NCI-H345 treated with DMSO at 0.1 percent for 48 hours (cell line): ENCODE measurements around the gene NCAM1.
"Not testable (repeated sequence)": the region's sequence is repeated elsewhere in the genome, so short reads cannot be mapped to it uniquely, and the experiment has no call there.

ENCODE experiments used
- DNase-seq: peaks from one replicate; lab custom pipeline; 2025; ENCODE audit not compliant: unreplicated experiment; lab: John Stamatoyannopoulos, UW

NCAM1 gene

DNA sequence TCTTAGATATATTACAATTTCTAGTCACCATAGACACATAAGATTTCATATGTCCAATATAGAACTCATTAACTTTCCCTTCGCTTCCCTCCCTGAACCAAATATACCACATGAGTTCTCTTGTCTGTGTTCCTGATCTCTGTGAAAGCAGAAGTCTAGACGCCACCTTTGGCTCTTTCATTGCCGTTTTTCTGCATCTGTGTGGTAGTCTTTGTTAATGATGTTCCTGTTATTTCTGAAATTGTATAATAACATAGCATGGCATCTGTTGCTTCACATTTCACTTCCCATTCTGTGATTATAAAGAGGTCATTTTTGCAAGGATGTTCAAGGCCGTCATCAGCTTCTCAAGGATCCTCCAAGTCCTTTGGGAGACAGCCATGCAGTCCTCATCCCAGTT, 58.5 kb downstream of the NCAM1 start:
- DNase-seq = no peak

DNA sequence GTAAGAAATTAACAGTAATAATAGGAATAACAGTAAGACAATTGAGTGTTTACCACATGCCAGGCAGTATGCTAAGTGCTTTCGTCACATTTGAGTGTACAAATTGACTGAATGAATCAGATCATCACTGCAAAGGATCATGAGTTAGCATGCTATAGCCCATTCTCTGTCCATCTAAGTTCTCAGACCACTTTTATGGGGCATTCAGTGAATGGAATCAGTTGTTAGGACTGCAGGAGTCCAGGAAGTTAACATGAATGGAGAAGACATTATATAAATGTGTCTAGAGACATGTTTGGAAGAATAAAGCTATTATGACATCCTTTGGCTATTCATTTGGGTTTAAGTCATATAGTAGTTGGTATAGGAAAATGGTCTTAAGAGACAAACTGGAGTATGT, 59.9 kb downstream of the NCAM1 start:
- no peak for DNase-seq

DNA sequence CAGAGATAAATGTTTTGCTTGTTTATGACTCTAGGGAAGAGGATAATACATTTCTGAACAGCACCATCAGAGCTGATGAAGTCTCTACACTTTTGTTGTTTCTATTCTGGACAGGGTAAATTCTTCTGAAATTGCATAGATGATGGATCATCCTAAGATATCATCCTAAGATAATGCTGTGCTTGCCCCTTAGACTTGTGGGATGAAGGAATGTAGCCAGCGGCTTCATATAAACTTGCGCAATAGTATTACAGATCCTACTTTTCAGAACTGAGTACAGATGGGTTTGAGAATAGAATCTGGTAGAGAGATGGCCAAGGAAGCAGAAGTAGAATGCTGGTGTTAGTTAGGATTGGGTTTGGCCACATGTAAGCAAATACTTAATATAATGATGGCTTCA, 61.0 kb downstream of the NCAM1 start:
- DNase-seq = no peak

DNA sequence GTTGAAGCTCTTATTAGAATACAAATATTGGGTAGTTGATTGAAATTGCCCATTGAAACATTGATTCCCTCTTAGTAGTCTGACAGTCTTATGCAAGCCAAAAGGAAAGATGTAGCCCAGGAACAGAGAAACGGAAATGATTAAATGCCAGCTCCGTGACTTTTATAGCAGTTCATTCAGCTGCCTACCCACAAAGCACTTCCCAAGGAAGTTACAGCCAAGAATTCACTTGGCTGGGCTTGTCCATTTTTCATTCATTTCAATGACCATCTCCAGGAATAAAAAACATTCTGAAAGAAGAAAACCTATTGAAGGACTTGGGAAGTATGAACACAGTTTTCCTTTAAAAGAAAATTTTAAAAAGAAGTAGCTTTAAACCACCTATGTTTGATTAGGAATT, 62.0 kb downstream of the NCAM1 start:
- DNase-seq = no peak

DNA sequence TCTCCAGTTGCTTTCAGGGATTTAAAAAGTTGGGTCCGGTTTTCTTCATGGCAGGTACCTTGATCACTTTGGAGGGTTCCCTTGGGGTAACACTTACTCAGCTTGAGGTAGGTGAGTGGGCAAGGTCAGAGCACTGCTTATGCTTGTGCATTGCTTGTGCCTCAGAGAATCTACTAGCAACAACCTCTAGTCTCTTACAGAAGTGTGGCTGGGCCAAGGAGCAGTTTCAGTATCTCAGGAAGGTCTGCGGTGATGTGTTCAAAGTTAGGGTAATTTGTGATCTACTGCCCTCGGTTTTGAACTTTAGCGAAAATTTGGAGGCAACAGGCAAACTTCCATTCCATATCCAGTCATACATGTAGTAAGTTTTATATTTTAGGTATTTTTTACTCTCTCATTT, 62.8 kb downstream of the NCAM1 start:
- no peak for DNase-seq

DNA sequence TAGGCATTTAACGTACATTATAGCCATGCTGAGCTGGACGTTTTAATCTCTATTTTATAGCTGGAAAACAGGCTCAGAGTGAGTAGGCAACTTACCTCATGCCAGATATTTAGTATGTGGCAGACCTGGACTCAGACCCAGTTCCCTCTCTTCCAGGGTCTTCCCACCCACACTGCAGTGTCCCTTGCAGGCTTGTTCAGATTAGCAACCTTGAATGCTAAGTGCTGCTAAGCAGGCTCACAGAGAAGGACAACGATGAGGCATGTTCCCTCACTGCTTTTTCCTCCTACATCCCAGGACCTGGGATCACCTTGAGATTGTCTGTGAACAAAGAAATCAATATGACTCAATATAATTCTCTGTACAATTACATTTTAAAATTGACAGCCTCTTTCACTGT, 65.6 kb downstream of the NCAM1 start:
- no peak for DNase-seq

DNA sequence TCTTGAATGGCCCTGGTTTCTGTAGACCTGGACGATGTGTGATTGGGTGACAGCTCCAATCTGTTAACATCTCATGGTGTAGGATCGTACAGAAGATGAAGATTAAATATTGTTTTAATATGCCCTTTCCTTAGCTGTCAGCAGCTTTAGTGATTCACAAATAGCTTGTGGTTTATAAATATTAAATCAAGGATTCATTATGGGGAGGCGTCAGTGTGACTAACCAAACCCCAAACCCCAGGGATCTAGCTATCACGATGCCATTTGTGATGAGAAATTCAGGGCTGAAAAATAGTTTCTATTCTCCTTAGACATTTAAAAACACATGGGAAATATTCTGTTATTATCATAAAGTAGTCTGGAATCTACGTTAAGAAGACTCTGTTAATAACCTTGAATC, 73.4 kb downstream of the NCAM1 start:
- no peak for DNase-seq

DNA sequence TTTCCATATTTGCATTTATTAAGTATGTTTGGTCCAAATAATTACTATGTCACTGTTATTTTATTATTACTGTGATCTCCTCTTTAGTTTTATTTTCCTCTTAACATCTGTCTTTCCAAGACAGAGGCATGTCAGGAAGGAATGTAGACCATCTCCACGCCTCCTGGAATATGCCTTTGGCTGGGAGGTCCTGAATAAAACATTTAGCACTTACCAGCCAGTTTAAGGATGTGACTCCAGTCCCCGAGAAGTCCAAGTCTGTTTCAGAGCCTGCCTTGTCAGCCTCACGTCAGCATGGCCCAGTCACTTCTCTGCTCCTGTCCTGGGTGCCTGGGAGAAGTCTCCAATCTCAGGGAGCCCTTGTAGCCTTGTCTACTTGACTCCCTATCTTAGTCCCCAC, 74.5 kb downstream of the NCAM1 start:
- DNase-seq = no peak

DNA sequence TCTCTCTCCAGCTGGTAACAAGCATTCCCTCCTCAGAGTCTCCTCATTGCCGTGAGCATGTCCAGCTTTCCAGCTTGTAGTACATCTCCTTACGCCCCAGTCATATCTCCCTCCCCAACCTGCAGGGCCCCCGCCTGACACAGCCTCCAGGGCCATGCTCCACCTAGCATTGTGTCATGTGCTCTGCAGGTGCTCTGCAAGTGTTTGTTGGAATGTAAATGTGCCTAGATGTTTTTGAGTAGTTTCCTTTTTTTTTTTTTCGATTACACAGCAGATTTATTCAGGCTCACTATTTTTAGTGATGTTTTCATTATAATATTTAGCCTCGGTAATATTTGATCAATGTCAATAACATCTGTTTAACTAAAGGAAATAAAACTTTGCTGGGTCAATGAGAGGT, 82.5 kb downstream of the NCAM1 start:
- DNase-seq = no peak

DNA sequence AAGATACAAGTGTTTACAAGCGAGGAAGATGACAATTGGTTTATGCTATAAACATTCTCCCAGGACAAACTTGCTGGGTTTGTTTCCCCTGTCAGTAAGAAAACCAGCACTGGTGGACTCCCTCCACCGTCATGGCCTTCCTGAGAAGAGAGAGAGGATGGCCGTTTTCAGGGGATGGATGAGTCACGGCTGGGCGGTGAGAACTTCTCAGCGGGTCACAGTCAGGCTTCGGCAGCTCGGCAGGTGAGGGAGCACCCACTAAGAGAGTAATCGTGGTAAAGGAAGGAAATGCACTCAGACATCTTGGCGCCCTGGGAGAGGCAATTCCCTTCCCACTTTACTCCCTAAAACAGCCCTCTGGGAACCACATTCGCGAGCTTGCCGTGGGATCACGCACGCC, 83.9 kb downstream of the NCAM1 start:
- no peak for DNase-seq

DNA sequence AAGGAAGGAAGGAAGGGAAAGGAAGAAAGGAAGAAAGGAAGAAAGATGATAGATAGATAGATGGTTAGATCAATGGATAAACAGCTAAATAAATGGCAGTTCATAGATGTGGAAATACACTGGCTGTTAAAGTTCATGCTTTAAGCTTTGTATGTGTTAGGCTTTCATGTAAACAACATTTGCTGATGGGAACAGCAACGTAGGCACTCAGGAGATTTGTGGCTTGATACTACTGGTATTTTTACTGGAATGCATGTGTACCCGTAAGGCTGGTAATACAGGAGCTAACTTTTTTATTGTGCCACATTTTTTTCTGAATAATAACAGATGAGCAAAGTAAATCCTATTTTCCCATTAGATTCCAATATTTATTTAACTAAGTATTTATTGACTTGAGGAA, 85.6 kb downstream of the NCAM1 start:
- no peak for DNase-seq

DNA sequence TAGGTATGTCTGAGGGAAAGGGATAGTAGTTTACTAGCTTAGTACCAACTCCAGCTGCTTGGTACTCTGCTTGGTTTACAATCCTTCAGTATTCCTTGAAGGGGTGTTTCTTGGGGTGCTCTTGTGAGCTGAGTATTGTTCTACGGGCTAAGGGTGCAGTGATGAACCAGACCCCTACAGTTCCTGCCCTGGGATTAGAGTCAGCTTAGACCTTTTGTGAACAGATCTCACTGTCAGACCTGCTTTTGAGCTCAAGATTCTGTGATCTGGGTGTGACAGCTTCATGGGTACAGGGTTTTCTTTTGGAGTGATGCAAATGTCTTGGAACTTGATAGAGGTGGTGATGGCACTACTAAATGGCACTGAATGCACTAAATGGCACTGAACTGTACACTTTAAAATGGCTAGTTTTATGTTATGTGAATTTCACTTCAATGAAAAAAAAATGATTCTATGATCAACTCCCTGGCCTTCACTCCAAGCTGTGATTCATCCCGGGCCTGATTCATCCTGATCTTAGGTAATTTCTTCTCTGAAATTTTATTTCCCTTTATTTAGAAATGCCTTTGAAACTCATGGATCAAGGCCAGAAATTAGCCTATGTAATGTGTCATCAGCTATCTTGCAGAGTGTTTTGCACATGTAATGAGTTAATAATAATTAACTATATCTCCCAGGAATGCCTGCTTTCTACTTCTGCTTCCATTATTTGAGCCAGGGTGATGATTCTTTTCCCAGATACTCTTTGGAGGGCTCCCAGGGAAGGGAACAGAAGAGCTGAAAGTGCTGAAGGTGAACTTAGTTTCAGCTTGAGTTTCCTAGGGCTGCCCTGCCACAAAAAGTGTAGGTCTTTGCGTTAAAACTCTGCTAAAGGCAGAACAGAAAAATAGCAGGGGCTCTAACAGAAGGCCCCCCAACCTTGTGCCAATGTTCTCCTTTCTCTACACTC, 87.9 kb downstream of the NCAM1 start:
- DNase-seq = no peak

DNA sequence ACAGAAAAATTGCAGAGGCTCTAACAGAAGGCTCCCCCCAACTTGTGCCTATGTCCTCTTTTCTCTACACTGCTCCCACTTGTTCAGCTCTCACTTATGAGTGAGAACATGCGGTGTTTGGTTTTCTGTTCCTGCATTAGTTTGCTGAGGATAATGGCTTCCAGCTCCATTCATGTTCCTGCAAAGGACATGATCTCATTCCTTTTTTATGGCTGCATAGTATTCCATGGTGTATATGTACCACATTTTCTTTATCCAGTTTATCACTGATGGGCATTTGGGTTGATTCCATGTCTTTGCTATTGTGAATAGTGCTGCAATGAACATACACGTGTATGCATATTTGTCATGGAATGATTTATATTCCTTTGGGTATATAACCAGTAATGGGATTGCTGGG, 91.8 kb downstream of the NCAM1 start:
- DNase-seq = not testable (repeated sequence)

DNA sequence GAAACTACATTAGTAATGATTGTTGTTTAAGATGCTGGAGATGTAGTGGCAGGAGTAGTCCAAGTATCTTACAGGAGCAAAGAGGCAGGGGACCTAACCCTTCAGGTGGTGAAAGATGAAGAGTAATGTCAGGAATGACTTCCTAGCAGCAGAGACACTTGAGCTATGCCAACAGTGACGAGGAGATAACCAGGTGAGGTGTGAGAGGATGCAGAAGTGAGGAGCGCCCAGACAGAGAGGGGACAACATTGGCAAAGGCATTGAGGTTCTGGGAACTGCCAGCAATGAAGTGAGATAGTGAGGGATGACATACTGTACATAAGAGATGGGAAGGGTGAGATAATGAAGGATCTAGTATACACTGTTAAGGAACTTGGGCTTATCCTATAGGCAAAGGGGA, 95.8 kb downstream of the NCAM1 start:
- DNase-seq = no peak

DNA sequence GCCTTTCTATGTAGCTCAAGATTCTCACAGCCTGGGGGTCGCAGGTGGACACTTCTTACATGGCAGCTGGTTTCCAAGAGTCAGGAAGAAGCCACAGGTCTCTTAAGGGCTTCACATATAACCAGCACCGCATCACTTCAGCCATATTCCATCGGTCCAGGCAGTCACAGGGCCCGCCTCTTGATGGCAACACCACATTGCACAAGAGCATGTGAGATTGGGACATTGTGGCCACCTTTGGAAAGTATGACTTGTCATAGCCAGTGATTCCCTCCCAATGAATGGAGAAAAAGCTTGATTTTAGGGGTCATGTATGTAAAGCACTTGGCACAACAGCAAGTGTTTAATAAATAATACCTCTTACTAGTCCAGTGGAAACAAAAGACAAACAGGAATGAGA, 98.3 kb downstream of the NCAM1 start:
- DNase-seq = no peak

DNA sequence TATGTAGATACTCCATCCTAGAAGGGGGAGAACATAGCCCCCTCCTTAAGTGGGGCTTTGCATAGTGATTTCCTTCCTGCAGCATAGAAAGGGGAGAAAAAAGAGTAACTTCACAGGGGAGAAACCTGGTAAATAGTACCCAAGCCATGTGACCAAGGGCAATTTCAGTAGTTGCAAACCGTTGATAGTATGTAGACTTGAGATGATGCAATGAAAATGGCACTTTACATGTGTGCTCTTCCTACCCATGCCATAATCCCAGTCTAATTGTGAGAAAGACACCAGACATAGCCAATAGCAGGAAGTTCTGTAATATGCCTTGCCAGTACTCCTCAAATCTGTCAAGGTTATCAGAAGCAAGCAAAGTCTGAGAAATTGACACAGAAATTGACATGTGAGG, 104.1 kb downstream of the NCAM1 start:
- DNase-seq = no peak

DNA sequence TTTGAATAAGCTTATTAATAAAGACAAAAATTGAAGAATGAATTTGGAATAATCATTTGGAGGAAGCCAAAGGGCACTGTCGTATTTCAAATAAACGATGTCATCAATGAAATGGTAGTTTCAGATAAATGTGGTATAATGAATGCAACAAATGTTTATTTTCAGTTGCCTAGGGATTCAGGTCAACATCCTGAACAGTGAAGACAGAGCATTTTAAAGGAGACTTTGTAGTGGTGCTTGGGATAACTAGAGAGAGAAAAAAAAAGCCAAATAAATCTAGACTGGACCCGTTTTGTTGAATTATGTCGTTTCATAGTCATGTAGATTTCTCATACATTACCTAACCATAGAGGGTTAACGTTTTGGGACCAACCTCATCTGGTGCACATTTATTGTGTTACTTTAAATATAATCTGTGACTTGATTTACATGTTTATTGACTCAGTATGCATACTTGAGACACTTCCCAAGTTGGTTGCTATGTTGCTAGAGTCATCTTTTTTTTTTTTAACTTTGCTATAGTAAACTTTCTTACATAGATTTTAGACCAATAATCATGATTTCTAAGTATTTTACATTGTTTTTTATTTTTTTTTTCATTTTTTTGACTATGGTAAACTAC, 111.1 kb downstream of the NCAM1 start:
- no peak for DNase-seq

DNA sequence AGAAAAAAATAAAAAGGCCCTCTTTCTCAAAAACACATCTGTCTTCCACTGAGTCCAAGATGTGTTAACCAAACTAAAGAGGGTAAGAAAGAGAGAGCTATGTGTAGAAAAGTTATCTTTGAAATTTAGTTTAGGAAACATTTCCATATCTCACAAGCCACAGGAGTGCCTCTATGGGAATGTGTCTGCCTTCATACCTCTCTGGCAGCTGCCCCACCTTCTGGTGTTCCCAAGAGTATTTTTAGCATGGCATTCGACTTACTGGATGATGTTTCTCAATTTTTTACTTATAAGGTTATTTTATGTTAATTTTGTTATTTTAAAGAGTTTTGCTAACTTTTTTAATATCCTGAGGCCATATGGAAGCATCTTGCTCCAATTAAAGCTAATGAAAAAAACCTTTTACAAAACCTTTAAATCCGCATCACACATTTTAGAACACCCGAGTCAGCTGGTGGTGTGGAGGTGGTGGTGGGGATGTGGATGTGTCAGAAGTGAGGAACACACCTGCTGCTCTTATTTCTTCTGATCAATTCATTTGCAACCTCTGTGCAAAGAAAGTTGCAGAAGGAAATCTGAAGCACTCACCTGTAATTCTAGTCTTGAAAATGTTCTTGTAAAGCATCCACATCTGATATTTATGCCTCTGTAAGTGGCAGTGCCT, 112.2 kb downstream of the NCAM1 start:
- DNase-seq = no peak

DNA sequence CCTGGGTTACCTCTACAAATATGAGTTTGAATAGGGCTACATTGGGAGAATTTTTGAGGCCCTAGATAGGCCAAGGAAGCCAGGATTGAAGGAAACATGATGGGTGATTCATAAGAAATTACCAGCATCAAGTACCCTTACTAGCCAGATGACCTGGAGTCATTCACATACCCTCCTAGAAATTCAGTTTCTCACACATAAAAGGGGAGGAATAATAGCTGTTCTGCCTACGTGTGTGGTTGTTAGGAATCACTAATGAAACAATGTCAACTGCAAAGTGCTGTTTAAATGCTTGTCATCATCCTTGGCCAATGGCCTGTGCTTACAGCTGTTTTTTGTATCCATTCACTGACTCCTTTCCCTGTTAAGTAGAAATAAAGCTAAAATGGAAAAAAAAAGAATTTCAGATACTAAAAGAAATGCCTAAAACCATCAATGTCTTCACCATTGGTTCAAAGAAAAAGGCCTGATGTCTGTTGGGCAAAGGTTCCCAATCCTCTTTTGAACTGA, 114.4 kb downstream of the NCAM1 start:
- DNase-seq = no peak

DNA sequence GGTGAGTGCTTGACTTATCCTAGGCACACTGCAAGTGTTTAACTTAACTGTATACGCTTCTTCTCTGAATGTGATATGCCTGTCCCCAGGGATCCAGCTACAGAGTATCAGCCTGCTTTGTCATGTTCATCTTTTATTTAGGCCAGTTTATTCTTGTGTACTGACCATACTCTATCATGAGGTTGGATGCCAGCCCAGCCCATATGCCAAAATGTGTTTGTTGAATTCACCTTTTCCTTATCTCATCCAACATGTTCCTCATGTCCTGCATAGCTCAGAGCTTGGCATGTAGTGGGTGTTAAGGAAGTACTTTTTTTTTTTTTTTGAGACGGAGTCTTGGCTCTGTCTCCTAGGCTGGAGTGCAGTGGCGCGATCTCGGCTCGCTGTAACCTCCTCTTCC, 116.2 kb downstream of the NCAM1 start:
- no peak for DNase-seq

DNA sequence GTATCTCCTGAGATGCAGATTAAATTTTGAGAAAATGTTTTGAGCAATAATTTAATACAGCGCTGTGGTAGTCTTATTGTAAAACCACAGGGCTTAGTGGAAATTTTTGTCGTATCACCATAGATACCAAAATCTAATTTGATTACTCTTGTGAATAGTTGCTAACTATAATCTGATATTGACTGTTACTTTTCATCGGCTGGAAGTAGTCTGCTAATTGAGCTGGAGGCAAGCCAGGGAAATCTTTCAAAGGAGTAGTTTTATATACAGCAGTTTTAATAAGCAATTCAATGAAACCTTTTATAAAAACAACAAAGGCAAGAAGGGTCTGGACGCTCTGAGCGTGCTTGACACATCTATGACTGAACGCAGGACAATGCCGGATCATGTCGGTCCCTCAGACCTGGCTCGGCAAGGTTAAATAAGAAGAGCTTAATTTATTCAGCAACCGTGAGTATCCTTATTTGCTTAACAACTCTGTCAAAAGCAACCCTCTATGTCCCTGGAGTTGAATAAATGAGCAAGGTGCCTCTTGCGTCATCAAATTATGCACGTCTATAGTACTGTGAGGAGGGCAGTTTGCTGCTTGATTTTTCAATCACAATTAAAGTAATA, 121.2 kb downstream of the NCAM1 start:
- peak; percentile 80 for DNase-seq
